Measurements from ENCODE around the gene RPS14.

Gene RPS14

DNA sequence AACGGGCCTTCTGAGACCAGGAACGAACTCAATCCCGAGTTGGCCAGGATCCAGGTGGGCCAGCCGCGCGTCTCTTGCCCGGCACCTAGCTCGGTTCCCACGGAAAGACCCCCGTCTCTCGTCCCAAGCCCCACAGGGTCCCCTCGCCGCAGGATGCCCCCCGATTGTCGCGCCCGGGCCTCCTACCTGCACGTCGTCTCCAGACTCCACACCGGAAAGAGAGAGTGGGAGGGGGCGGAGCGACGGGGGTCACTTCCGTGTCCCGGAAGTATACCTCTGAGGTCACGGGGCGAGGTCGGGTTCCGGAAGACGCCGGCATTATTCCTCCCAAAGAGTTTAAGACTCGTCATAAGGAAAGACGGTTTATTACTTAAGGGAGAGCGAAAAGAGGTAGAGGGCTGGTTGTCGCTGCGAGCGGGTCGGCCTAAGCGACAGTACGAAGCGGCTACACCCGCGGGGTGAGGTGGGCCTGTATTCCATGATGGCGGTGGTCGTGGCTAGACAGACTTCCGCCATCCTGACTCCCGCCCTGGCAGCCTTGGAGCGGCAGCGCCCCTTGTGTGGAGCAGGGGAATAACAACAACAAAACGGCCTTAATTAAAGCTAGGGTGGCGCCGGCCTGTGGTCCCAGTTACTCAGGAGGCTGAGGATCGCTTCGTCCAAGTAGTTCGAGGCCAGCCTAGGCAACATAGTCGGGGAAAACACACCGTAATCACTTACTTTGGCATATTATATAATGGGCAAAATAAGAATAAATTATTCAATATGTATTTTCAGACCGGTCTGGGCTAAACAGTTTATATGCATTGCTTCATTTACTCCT lies at the start of gene RPS14:
Gene RPS14 (minus strand): TSS at position 223 of the 823 bp plus-strand sequence. CDS start 2,006 bp downstream, outside the sequence.
- DNase-seq (ENCODE audit: low spot score): peak; percentile 91

DNA sequence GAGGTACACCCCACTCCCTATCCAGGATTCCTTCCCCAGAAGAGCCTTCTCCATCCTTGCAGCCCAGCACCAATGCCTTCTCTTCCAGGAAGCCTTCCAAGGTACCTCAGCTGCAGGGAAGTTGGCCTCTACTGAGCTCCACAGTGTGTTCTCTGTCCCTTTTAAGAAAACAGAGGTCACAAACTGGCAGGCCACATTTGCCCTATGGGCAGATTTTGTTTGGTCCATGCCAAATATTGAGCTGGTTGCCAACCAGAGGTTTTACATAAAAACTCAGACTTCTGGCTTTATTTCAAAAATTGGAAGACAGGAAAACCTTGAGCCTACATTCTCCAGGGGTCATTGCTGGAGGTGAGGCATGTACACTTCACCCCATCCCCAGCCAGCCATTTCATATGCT lies 49.4 kb upstream of the RPS14 start:
- DNase-seq (ENCODE audit: low spot score): no peak

DNA sequence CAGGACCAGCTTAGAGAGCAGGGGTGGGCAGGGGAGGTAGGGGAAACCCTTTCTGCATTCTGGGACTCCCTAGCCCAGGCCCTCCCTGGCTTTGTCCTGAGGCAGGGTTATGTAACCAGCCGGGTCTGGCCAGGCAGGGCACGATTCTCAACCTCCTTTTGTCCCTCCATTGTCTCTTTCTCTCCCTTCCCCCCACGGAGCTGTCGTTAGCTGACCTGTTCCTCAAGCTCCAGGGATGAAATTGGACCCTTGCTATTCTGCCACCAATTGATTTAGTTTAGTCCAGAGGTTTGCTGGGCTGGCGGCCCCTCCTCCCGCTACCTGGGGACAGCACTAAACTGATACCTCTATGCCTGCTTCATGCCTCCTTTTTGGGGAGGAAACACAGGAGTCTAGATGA lies 49.0 kb upstream of the RPS14 start:
- DNase-seq (ENCODE audit: low spot score): no peak

DNA sequence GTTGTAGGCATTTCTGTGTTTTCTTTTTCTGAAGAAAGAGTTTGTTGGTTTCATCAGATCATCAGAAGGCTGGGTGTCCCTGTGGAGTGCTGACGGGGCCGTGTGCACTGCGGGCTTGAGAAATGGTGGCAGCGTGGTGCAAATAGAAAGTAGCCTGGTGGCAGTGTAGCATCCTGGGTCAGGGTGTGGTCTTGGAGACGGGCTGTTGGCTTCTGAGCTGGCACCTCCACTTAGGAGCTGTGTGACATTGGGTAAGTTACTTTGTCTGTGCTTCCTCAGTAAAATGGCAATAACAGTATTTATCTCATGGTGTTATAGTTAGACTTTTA lies 48.4 kb upstream of the RPS14 start:
- no peak for DNase-seq (ENCODE audit: low spot score)

DNA sequence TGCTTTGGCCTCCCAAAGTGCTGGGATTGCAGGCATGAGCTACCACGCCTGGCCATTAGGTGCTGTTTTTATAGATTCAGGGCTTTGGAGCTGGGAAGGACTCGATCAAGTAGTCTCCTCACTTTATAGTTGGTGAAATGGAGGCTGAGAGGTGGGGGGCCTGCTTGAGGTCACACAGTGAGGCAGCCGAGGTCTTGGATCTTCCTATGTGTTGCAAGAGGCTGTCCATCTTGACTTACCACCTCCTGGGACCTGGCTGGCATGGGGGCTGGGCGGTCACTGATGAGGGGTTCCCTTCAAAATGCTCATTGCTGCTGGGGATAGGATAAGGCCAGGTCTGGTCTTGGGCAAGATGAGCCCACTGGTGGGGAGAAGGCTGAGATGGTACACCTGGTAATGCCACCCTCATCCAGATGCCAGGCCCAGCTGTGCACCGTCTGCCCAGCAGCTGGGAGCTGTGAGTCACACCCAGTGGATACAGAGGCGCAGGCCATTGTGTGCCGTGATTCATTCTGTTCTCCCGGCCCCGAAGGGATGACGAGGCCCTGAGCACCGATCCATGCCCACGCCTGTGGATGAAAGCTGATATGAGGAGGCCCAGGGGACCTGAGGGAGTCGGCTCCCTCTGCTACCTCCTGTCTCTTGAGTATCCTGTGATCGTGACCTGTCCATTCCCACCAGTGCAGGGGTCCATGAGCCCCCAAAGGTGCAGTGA lies 47.9 kb upstream of the RPS14 start:
- DNase-seq (ENCODE audit: low spot score): peak; percentile 80

- DNase-seq (ENCODE audit: low spot score): no peak
Measured at GRCh38 chr5:150496534-150496933, 47.0 kb upstream of the RPS14 start.

- no peak for DNase-seq (ENCODE audit: low spot score)
Measured at GRCh38 chr5:150496098-150496497, 46.6 kb upstream of the RPS14 start.

DNA sequence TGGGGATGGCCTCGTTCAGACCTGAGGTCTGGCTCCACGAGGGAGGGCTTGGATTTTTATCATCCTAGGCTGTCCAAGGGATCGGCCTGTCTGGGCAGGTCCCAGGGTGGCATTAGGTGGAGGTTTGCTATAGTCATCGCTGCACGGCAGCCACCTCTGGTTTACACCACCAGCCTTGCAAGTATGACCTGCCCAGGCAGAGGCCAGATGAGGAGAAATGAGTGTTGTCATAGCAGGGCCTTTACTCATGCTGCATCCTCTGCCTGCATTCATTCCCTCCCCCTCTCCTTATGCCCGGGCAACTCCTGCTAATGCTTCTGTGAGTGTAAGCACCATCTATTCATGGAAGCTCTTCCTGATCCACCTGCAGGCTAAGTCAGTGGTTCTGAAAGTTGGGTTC lies 43.1 kb upstream of the RPS14 start:
- DNase-seq (ENCODE audit: low spot score): peak; percentile 65

- DNase-seq (ENCODE audit: low spot score): no peak
Measured at GRCh38 chr5:150491876-150492275, 42.3 kb upstream of the RPS14 start.

DNA sequence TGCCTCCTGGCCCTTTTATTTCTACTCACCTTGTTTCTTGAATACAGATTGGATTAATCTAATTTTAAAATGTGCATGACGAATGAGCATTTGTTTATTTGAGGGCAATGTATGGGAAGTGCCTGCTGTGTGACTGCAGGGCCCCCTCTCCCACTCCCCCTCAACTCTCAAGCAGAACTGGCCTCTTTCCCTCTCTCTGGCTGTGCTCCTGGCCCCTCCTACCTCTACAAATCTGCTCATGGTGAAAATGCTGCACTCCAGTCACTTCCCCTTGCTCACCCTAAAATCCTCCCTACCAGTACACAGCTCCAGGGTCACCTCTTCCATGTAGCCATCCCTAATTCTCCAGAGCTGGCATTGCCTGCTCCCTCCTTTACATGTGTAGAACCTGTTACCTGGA lies 41.2 kb upstream of the RPS14 start:
- peak; percentile 39 for DNase-seq (ENCODE audit: low spot score)

DNA sequence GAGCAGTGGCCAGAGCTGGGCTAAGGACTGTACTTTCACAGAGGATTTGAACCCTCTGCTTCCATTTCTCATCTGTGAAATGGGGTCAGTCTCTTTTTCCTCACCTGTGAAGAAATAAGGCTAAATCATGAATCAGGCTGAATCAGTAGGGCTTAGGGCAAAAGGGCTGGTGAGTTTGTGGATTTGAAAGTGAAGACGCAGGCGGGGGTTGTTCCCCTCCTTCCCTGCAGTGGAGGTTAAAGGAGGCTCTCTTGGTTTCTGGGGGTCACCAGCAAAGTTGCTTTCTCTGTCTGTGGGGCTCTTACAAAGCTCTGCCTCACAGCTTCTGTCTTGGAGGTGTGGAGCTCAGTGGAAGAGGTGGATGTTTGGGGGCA lies 40.7 kb upstream of the RPS14 start:
- no peak for DNase-seq (ENCODE audit: low spot score)

GRCh38 chr5:150489360-150490295 lies 40.1 kb upstream of the RPS14 start:
- DNase-seq (ENCODE audit: low spot score): peak; percentile 87

DNA sequence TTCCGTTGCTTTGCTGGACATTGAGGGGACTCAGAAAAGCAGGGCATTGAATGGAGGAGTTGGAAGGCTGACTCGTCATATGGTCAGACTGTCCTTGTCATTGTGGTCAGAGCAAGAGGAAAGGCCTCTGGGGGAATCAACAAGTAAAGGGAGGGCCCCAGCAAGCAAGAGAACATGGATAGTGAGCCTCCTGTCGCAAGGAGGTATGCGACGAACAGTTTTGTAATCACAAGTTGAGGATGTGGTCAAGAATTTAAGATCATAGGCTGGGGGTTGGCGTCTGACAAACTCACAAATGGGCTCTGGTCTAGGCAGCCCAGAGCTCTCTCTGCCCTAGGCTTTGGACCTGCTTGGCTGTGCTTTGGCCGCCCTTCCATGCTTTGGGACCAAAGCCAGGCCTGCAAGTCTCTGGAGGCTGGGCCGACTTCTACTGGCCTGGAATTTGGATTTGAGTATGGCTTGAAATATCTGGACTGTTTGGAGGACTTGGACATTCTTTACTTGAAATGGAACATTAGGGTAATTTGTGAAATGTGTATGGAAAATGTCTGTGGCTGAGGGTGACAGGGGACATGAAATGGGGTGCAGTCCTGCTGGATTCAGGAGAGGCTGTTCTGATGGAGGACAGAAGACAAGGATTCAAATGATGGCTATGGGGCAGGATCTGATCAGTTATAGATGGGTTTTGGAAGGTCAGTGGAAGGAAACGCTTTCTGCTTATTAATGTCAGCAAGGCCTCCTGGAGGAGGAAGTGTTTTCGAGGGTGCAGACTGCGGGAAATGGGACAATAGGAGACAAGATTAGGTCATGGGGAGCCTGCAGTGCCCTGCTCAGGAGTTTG lies 39.2 kb upstream of the RPS14 start:
- DNase-seq (ENCODE audit: low spot score): peak; percentile 71

- peak; percentile 82 for DNase-seq (ENCODE audit: low spot score)
Measured at GRCh38 chr5:150487199-150488061, 37.9 kb upstream of the RPS14 start.

DNA sequence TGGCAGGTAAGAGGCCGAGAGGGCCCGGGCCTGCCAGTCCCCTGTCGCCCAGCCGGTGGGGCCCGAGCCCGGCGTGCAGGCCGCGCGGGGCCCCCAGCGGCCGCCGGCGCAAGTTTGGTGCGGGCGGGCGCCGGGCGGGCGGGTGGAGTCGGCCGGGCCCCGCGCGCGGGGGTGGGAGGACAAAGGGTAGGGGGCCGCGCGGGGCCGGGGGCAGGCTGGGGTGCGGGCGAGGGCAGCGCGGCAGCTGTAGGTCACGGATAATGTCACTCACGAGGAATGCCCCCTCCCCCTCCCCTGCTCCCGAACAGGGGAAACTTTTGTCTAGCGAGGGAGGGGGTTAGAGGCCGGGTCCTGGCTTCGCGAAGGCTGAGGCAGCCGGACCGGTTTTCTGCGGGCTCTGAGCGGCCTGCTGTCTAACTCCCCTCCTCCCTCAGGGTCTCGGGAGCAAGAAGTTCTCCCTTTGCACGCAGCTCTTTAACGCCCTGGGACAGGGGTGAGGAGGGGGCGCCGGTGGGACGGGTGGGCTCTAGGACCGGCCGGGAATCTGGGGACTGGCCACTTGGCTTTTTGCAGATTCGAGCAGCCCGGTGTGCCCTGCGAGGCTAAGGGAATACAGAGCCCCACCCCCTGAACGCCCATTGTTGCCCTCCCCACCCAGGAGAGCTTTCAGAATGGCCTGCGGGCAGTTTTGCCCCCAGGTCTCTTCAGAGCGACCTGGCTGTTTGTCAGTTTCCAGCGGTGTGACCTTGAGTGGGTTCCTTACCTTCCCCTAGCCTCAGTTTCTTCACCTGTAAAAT lies 37.1 kb upstream of the RPS14 start:
- peak; percentile 59 for DNase-seq (ENCODE audit: low spot score)

DNA sequence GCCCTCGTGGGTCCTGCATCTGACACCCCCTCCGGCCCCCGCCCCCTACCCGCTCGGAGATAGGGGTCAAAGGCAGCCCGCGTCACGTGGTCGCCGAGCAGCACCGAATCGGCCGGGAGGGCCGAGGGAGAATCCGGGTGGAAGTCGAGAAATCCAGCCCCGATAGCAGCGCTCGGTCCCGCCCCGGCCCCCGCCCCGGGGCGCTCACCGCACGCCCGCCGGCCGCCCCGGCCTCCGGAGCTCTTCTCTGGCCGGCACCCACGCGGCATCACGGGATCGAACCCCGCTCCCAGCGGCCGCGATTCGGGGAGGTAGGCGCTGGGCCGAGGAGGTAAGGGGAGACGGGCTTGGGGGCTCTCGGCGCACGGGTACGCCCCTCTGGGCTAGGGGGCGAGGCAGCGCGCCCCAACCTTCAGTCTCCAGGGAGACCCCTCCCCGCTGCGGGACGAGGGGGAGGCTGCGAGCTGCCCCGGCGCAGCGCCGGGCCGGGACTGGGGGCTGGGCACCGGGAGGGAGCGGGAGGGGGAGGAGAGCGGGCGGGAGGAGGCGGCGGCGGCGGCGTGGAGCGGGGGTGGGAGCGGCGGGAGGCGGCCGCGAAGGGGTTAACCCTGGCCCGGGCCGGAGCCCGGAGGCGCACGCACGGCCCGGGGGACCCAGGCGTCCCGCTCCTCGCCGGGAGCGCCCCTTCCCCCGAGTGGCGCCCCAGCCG lies 36.3 kb upstream of the RPS14 start:
- DNase-seq (ENCODE audit: low spot score): no peak

GRCh38 chr5:150484964-150485692 lies 35.6 kb upstream of the RPS14 start:
- DNase-seq (ENCODE audit: low spot score): no peak

- DNase-seq (ENCODE audit: low spot score): no peak
Measured at GRCh38 chr5:150481972-150482406, 32.5 kb upstream of the RPS14 start.

DNA sequence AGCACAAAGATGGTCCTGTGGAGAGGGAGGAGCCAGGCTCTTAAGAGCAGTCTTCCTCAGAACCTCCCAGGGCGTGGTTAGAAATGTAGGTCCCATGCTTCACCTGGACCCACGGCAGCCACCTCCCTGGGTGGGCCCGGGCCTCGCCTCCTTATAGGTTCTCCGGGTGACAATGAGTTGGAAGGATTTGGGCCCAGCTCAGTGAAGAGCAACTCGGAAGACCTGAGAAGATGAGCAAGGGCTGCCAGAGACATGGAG lies 32.1 kb upstream of the RPS14 start:
- DNase-seq (ENCODE audit: low spot score): no peak
